ENCODE data around the gene MAEA.
"Not testable (repeated sequence)": the region's sequence is repeated elsewhere in the genome, so short reads cannot be mapped to it uniquely, and the experiment has no call there.

The MAEA gene

GRCh38 chr4:1370321-1371124 is 80.8 kb downstream of the MAEA start:
- no peak overlapping the region for H3K4me3 ChIP-seq
- H3K27ac ChIP-seq, result no peak overlapping the region

GRCh38 chr4:1371176-1372165 is 81.8 kb downstream of the MAEA start:
- Histone ChIP-seq H3K27ac (no peak overlapping the region), H3K4me3 (no peak overlapping the region)

- H3K27ac ChIP-seq, H3K4me3 ChIP-seq: not testable (repeated sequence)
Observed at GRCh38 chr4:1372576-1372975, 82.9 kb downstream of the MAEA start.

- no peak overlapping the region for H3K27ac ChIP-seq
Observed at GRCh38 chr4:1373892-1374705, 84.4 kb downstream of the MAEA start.

GRCh38 chr4:1374706-1375045 is 85.0 kb downstream of the MAEA start:
- Histone ChIP-seq H3K27ac (no peak overlapping the region), H3K4me3 (no peak overlapping the region)

More at GRCh38 chr4:1373892-1374705, 84.4 kb downstream of the MAEA start:
- no peak overlapping the region for H3K4me3 ChIP-seq

GRCh38 chr4:1375051-1375721 is 85.5 kb downstream of the MAEA start:
- H3K27ac ChIP-seq, result no peak overlapping the region
- H3K4me3 ChIP-seq, result no peak overlapping the region

- Histone ChIP-seq H3K27ac (no peak overlapping the region), H3K4me3 (no peak overlapping the region)
Observed at GRCh38 chr4:1375761-1376322, 86.2 kb downstream of the MAEA start.

DNA sequence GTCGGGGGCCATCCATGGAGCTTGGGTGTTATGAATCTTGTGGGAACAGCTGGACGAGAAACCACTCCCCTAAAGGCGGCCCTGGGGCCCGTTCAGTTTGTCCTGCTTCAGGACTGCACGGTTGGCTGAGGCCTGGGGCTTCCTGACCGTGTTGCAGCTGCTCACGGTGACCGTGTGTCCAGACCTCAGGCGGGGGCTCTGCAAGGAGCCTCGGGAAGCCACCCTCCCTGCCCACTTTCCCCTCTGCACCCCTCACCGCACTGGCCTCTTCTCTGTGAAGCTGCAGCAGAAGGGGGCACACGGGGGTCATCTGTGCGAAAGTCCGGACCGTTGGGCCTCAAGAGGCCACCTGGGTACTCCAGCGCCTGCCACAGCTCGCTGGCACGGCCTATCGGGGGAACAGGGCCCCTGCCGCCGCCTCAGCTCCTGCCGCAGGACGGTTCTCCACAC is 86.7 kb downstream of the MAEA start:
- H3K4me3 ChIP-seq, result no peak overlapping the region

DNA sequence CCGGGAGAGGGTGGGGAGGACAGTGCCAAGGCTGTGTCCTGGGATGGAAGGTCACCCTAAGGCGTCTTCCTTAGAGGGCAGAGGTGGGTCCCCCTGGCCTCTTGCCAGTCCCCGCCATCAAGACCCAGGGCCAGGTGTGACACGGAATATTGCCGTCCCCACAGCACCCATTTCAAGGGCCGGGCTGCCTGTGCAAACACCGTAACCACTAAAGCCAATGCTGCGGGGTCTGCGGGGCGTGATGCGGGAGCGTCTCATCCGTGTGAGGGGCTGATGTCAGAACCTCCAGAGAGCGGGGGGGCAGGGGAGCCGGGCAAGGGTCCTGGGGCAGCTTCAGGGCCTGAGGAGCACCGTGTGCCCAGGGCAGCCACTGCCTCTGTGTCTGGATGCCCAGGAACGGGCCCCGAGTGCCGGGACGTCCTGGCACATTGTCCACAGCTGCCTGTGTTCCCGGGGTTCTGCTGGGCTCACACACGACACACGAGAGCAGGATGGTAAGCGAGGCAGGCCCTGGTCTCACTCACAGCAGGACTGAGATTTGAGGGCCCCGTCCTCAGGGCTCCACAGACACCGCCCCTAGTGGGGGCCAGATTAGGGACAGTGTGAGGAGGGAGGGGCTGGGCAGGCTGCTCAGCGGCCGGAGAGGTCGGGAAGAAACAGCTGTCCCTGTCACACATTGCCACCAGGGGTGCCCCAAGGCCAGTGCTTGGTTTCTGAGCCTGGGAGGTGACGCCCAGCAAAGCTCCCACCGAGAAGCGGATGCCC is 87.3 kb downstream of the MAEA start:
- Histone ChIP-seq H3K27ac (no peak overlapping the region), H3K4me3 (no peak overlapping the region)

More for the DNA sequence above, 86.7 kb downstream of the MAEA start:
- H3K27ac ChIP-seq, result no peak overlapping the region

DNA sequence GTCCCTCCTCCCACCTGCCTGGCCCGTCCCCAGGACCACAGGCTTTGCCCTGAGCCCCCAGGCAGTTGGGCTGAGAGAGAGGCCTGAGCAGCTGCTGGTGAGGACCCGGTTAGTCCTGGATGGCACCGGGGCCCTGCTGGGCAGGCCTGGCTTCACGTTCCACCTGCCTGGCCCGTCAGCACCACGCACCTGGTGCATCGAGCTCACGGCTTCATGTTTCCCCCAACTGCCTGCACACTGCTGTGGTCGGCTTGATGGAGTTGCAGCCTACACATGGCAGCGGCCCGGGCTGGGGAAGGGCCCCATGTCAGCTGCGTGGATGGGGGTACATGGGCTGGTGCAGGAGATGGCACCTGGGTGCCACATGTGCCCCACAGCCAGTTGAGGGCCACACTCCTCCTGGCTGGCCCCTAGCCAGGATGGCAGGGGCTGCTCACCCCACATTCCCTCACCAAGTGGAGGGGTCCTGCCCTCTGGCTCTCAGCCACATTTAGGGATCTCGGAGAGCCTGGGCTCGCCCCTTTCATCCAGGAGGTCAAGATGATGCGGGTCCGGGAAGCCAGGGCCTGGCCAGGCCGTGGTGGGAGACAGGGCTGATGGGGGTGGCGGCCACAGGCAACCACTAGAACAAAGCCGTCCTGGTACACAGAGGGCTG is 88.0 kb downstream of the MAEA start:
- no peak overlapping the region for H3K27ac ChIP-seq
- no peak overlapping the region for H3K4me3 ChIP-seq

DNA sequence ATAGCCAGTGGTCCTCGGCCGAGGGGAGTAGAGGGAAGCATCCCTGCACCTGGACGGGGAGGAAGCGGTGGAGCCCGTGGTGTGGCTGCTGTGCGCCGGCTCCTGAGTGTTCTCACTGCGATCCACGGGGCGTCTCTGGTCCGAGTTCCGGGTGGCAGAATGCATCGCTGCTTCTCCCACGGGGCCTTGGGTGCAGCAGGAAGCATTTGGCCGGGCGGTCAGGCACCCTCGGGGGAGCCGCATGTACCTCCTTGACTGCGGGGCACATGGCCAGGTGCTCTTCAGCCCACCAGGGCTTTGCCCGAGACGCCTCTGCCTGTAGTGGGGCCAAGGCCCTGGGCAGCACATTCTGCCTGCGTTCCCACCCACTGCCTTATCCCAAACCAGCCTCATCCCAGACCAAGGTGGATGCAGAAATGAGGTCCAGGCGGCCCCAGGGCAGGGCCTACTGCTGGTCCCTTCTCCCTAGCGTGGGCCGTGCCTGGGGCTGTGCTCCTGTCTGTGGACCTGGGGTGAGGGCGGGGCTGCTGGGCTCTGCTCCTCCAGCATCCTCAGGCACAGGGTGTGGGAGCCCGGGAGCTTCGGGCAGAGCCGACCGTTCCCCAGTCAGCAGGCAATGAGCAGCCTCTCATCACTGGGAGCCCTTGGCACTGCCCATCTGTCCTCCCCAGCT is 89.0 kb downstream of the MAEA start:
- Histone ChIP-seq H3K27ac (no peak overlapping the region), H3K4me3 (no peak overlapping the region)

DNA sequence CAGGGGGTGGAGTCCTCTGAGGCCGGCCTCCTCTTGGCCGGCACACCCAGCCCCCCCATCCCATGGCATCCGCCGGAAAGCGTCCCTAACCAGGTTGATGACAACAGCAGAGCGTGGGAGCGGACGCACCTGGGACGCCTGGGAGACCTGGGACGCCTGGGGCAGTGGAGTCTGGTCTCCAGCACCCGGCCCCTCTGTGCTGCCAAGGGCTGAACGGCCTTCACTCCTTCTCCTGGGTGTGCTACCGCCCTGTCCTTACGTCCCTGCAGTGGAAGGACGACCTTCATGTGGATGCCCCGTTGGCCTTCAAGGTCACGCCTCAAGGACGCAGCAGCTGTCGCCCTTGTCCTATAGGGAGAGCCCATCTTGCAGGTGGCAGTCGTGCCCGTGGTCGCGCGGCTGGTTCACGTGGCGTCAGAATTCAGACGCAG is 89.7 kb downstream of the MAEA start:
- H3K27ac ChIP-seq, result no peak overlapping the region
- H3K4me3 ChIP-seq, result no peak overlapping the region

DNA sequence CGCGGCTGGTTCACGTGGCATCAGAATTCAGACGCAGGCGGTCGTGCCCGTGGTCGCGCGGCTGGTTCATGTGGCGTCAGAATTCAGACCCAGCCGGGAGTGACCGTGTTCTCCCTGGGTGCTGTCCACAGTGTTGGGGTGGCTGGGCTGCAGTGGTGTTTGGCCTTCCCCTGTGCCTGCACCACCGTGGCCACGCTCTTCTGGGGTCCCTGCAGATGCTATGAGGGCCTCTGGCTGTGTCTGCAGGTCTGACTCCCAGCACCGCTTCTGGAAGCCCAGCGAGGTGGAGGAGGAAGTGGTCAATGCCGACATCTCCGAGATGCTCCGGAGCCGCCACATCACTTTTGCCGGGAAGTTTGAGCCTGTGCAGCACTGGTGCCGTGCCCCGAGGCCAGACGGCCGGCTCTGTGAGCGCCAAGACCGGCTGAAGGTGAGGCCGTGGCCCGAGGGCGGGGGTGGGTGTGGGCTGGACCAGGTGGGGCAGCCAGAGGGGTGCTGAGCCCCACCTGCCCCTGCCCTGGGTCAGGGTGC is 90.2 kb downstream of the MAEA start:
- Histone ChIP-seq H3K4me3 (no peak overlapping the region), H3K27ac (no peak overlapping the region)

DNA sequence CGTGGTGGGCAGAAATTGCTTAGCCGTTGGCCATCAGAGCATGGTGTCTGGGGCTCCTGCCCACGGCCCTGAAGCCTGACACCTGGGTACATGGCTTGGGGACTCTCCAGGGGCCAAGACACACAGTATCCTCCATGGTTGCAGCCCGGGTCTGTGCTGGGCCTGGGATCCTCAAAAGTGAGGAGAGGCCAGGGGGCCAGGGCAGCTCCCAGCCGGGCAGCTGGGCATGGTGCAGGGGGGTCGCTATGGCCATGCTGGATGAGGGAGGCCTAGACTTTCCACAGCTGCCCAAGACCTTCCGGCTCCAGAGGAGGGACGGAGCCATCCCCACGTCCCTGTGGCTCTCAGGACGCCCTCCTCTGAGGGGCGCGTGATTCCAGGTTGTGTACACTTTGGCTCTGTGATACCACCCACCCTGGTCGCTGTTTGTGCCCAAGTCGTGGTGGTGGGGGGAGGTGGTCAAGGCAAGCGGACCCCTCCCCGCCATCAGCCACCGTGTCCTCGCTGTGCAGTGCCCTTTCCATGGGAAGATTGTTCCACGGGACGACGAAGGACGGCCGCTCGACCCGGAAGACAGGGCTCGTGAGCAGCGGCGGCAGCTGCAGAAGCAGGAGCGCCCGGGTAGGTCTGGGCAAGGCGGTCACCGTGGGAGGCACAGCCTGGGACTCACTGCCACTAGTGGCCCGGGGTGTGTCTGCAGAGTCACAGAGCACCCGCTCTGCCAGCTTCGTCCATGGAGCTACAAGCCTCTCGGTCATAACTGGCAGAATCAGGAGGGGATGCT is 90.9 kb downstream of the MAEA start:
- Histone ChIP-seq H3K4me3 (no peak overlapping the region), H3K27ac (no peak overlapping the region)

- Histone ChIP-seq H3K4me3 (no peak overlapping the region), H3K27ac (no peak overlapping the region)
Observed at GRCh38 chr4:1381181-1381621, 91.5 kb downstream of the MAEA start.

DNA sequence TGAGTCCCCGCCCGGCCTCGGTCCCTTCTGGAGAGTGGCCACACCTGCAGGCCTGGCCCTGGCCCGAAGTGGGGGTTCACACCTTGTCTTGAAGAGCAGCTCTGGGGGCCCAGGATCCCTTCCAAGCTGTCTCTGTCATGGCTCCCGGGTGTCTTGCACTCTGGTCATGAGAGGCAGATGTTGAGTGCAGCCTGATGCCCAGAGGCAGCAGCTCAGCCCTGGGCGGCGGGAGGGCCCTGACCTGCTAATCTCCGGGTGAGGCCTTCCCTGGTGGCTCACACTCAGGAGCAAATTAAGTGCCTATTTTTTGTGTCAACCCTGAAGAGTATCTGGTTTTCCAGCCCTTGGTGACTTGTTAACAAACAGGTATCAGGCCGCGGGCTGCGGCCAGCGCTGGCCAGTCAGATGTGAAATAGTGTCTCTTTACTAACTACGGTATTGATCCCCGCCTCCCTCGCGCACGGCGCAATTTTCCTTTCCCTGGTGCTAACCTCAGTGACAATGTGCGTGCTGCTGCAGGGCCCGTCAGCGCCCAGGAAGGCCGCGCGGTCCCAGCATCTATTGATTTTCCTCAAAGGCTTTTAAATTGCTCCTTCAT is 92.4 kb downstream of the MAEA start:
- no peak overlapping the region for H3K4me3 ChIP-seq
- H3K27ac ChIP-seq, result no peak overlapping the region

Data from skin epidermis (tissue), 12 donors.